ENCODE results near the gene TMEM120B.

GRCh38 chr12:121709478-121709961, 3.0 kb upstream of the TMEM120B start:
- TF ChIP-seq, protein P1, sequence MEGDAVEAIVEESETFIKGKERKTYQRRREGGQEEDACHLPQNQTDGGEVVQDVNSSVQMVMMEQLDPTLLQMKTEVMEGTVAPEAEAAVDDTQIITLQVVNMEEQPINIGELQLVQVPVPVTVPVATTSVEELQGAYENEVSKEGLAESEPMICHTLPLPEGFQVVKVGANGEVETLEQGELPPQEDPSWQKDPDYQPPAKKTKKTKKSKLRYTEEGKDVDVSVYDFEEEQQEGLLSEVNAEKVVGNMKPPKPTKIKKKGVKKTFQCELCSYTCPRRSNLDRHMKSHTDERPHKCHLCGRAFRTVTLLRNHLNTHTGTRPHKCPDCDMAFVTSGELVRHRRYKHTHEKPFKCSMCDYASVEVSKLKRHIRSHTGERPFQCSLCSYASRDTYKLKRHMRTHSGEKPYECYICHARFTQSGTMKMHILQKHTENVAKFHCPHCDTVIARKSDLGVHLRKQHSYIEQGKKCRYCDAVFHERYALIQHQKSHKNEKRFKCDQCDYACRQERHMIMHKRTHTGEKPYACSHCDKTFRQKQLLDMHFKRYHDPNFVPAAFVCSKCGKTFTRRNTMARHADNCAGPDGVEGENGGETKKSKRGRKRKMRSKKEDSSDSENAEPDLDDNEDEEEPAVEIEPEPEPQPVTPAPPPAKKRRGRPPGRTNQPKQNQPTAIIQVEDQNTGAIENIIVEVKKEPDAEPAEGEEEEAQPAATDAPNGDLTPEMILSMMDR (IDR thresholded peaks at IDR 0.05; ENCODE audit: low read depth, low read length, poor library complexity, severe bottlenecking) = no peak
- no peak for TF ChIP-seq EZH2phosphoT487 (IDR thresholded peaks at IDR 0.05; ENCODE audit: borderline replicate concordance, low read length)

Data from DOHH2 (cell line).